Neural cell (in vitro differentiated cells): ENCODE results near the gene FPGS. TPM values are rescaled to one million over a fixed set of nuclear protein-coding genes. Genes with fewer than 3 reads are reported as not detected.

Experiments
- H2AFZ ChIP-seq: fragments of 200-600, 300-800 bp; sonication (generic), shearing (Covaris generic); 2 replicates; pipeline ENCODE4 v1.6.0; 2014; ENCODE audit warnings: low read depth, mild to moderate bottlenecking, antibody characterized with exemption, low read length, moderate library complexity
- H3F3A ChIP-seq: fragments of 200-600 bp; shearing (Covaris generic); 2 replicates; pipeline ENCODE4 v1.6.1; 2016; ENCODE audit warnings: mild to moderate bottlenecking, moderate library complexity, mixed read lengths, antibody characterized with exemption, low read length; ENCODE audit not compliant: insufficient read depth, poor library complexity, severe bottlenecking
- H3K27ac ChIP-seq: fragments of 200-600, 300-800 bp; sonication (generic), shearing (Covaris generic); 2 replicates; pipeline ENCODE4 v1.5.1; 2014; ENCODE audit warnings: mild to moderate bottlenecking, low read length, moderate library complexity
- H3K27me3 ChIP-seq: fragments of 300-800, 200-600 bp; sonication (generic), shearing (Covaris generic); 2 replicates; pipeline ENCODE4 v1.6.0; 2014; ENCODE audit warnings: mild to moderate bottlenecking, low read depth, low read length, moderate library complexity; ENCODE audit not compliant: insufficient read depth
- H3K36me3 ChIP-seq: fragments of 300-800, 200-600 bp; sonication (generic), shearing (Covaris generic); 2 replicates; pipeline ENCODE4 v1.5.1; 2014; ENCODE audit warnings: mild to moderate bottlenecking, antibody characterized with exemption, low read length, moderate library complexity; ENCODE audit not compliant: insufficient read depth
- H3K4me2 ChIP-seq: fragments of 300-800, 200-600 bp; sonication (generic), shearing (Covaris generic); 2 replicates; pipeline ENCODE4 v1.6.0; 2014; ENCODE audit warnings: mild to moderate bottlenecking, low read length
- H3K4me3 ChIP-seq: fragments of 300-800, 200-600 bp; sonication (generic), shearing (Covaris generic); 2 replicates; pipeline ENCODE4 v1.5.1; 2014; ENCODE audit warnings: mild to moderate bottlenecking, low read length, moderate library complexity
- H3K79me2 ChIP-seq: fragments of 200-600 bp; shearing (Covaris generic); replicated peaks from 2 replicates; pipeline ENCODE4 v1.6.0; 2014; ENCODE audit warnings: mild to moderate bottlenecking, low read length, moderate library complexity; ENCODE audit not compliant: insufficient read depth
- H3K9ac ChIP-seq: fragments of 300-800, 200-600 bp; sonication (generic), shearing (Covaris generic); 2 replicates; pipeline ENCODE4 v1.6.1; 2016; ENCODE audit warnings: mild to moderate bottlenecking, low read length, mixed read lengths
- H3K9me2 ChIP-seq: fragments of 200-600 bp; shearing (Covaris generic); 2 replicates; pipeline ENCODE4 v1.6.1; 2016; ENCODE audit warnings: mild to moderate bottlenecking, low read length, mixed read lengths; ENCODE audit not compliant: insufficient read depth
- H3K9me3 ChIP-seq: fragments of 200-600, 300-800 bp; sonication (generic), shearing (Covaris generic); 2 replicates; pipeline ENCODE4 v1.6.1; 2016; ENCODE audit warnings: mild to moderate bottlenecking, mixed run types, low read length, moderate library complexity, mixed read lengths
- H4K20me1 ChIP-seq: fragments of 200-600 bp; shearing (Covaris generic); 2 replicates; pipeline ENCODE4 v1.6.1; 2016; ENCODE audit warnings: mild to moderate bottlenecking, mixed run types; ENCODE audit not compliant: insufficient read depth
- CTCF ChIP-seq: fragments of 450-650 bp; IDR thresholded peaks from 2 replicates; pipeline ENCODE4 v1.5.1; 2014; ENCODE audit warnings: antibody characterized with exemption, mild to moderate bottlenecking, moderate library complexity; ENCODE audit not compliant: poor library complexity, severe bottlenecking
- EP300 ChIP-seq: fragments of 450-650 bp; conservative IDR thresholded peaks from 2 replicates; pipeline ENCODE4 v1.6.1; 2014; ENCODE audit warnings: antibody characterized with exemption, mild to moderate bottlenecking, moderate library complexity; ENCODE audit not compliant: poor library complexity, severe bottlenecking
- EZH2 ChIP-seq: fragments of 200-600, 300-800 bp; shearing (Covaris generic), sonication (generic); IDR thresholded peaks from 2 replicates; pipeline ENCODE4 v1.6.1; 2014; ENCODE audit warnings: antibody characterized with exemption, low read length, borderline replicate concordance, mild to moderate bottlenecking; ENCODE audit not compliant: insufficient read depth, poor library complexity, severe bottlenecking
- MXI1 ChIP-seq: fragments of 450-650 bp; conservative IDR thresholded peaks from 2 replicates; pipeline ENCODE4 v1.6.1; 2014; ENCODE audit warnings: antibody characterized with exemption, mild to moderate bottlenecking; ENCODE audit not compliant: poor library complexity, severe bottlenecking
- POLR2AphosphoS5 ChIP-seq: IDR thresholded peaks from 2 replicates; pipeline ENCODE4 v1.6.1; 2012
- RAD21 ChIP-seq: fragments of 450-650 bp; conservative IDR thresholded peaks from 2 replicates; pipeline ENCODE4 v1.6.1; 2014; ENCODE audit warnings: antibody characterized with exemption, mild to moderate bottlenecking, moderate library complexity
- REST ChIP-seq: IDR thresholded peaks from 2 replicates; pipeline ENCODE4 v1.6.1; 2012; ENCODE audit warnings: borderline replicate concordance
- SMC3 ChIP-seq: fragments of 450-650 bp; conservative IDR thresholded peaks from 2 replicates; pipeline ENCODE4 v1.6.1; 2014; ENCODE audit warnings: antibody characterized with exemption, mild to moderate bottlenecking, moderate library complexity; ENCODE audit not compliant: poor library complexity
- TAF1 ChIP-seq: IDR thresholded peaks from 2 replicates; pipeline ENCODE4 v1.6.1; 2012; ENCODE audit warnings: low read depth
- polyA plus RNA-seq: library from polyadenylated mRNA; depleted of rRNA; stranded (reverse); fragments of >200 nt; gene quantifications from 2 replicates; pipeline ENCODE4 v1.2.3, GENCODE V29; 2014

The FPGS gene
- polyA plus RNA-seq, 1 donor from 2014 or later = 38.4 TPM

GRCh38 chr9:127792417-127793031, 10.2 kb upstream of the FPGS start (continued):
- TF ChIP-seq RAD21 (no peak), POLR2AphosphoS5 (no peak), EP300 (no peak), MXI1 (no peak)

GRCh38 chr9:127793093-127793708, 9.5 kb upstream of the FPGS start:
- Histone ChIP-seq H3K9me3 (no peaks in the 10 kb centered on the region), H3K9ac (no peak overlapping the region), H3K36me3 (peaks cover 7% of the 10 kb centered on the region), H3K4me3 (no peak overlapping the region), H3K27me3 (no peaks in the 10 kb centered on the region), H3F3A (no peaks in the 10 kb centered on the region), H3K79me2 (no peaks in the 10 kb centered on the region), H3K27ac (no peak overlapping the region), H3K4me2 (no peak overlapping the region), H3K9me2 (no peaks in the 10 kb centered on the region), H2AFZ (no peak overlapping the region), H4K20me1 (no peaks in the 10 kb centered on the region)
- TF ChIP-seq POLR2AphosphoS5 = peak; percentile 37
- TF ChIP-seq CTCF = no peak

- Histone ChIP-seq H3K27me3 (no peaks in the 10 kb centered on the region), H3K27ac (no peak overlapping the region), H3K4me3 (no peak overlapping the region), H3F3A (no peaks in the 10 kb centered on the region), H3K79me2 (no peaks in the 10 kb centered on the region), H4K20me1 (no peaks in the 10 kb centered on the region), H3K36me3 (peaks cover 1% of the 10 kb centered on the region), H3K9ac (no peak overlapping the region), H3K9me3 (no peaks in the 10 kb centered on the region), H3K9me2 (no peaks in the 10 kb centered on the region), H2AFZ (no peak overlapping the region), H3K4me2 (no peak overlapping the region)
- TF ChIP-seq EP300 = no peak
- TF ChIP-seq POLR2AphosphoS5 = peak; percentile 28
Observed at GRCh38 chr9:127794001-127794791, 8.5 kb upstream of the FPGS start.

GRCh38 chr9:127796225-127796813, 6.4 kb upstream of the FPGS start:
- no peaks in the 10 kb centered on the region for H3K9me3 ChIP-seq
- H3K9me2 ChIP-seq = no peaks in the 10 kb centered on the region
- no peak overlapping the region for H3K4me2 ChIP-seq
- TF ChIP-seq MXI1 (no peak), CTCF (no peak), TAF1 (no peak), REST (no peak), POLR2AphosphoS5 (no peak), EZH2 (no peak), EP300 (no peak), RAD21 (no peak), SMC3 (no peak)
- no peaks in the 10 kb centered on the region for H3K36me3 ChIP-seq
- no peaks in the 10 kb centered on the region for H3F3A ChIP-seq
- no peak overlapping the region for H3K9ac ChIP-seq
- no peaks in the 10 kb centered on the region for H3K79me2 ChIP-seq
- no peak overlapping the region for H3K4me3 ChIP-seq
- H3K27me3 ChIP-seq = no peaks in the 10 kb centered on the region
- H3K27ac ChIP-seq = no peak overlapping the region
- no peak overlapping the region for H2AFZ ChIP-seq
- no peaks in the 10 kb centered on the region for H4K20me1 ChIP-seq
